ENCODE results near the gene PTBP1. TPM values are rescaled to one million over a fixed set of nuclear protein-coding genes. Genes with fewer than 3 reads are reported as not detected.
A peak's percentile ranks its signal among the peaks of the same experiment; 100 is the strongest.

PTBP1 gene
- total and polyA plus RNA-seq, 2 of the 13 experiments (the other 11 are each of a cell fraction or from before 2014, with no cell fraction given) = 195 to 288 TPM

- TF ChIP-seq, protein P1, sequence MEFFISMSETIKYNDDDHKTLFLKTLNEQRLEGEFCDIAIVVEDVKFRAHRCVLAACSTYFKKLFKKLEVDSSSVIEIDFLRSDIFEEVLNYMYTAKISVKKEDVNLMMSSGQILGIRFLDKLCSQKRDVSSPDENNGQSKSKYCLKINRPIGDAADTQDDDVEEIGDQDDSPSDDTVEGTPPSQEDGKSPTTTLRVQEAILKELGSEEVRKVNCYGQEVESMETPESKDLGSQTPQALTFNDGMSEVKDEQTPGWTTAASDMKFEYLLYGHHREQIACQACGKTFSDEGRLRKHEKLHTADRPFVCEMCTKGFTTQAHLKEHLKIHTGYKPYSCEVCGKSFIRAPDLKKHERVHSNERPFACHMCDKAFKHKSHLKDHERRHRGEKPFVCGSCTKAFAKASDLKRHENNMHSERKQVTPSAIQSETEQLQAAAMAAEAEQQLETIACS (CRISPR knock-in tag; IDR thresholded peaks at IDR 0.05) = peak; percentile 39; the same call in 1 of the 2 replicates
- TF ChIP-seq TFE3 (CRISPR knock-in tag; IDR thresholded peaks at IDR 0.05) (0 out of 2 replicates have a peak, but pooled peaks have one; percentile 56), ZNF460 (CRISPR knock-in tag; IDR thresholded peaks at IDR 0.05; ENCODE audit: borderline replicate concordance) (peak; percentile 99), ZMAT3 (CRISPR knock-in tag; conservative IDR thresholded peaks at IDR 0.05) (0 out of 2 replicates have a peak, but pooled peaks have one; percentile 4), ZNF552 (CRISPR knock-in tag; IDR thresholded peaks at IDR 0.05; ENCODE audit: borderline replicate concordance) (no peak), GTF3A (CRISPR knock-in tag; conservative IDR thresholded peaks at IDR 0.05) (no peak), ZNF350 (CRISPR knock-in tag; IDR thresholded peaks at IDR 0.05; ENCODE audit: borderline replicate concordance, low read depth) (0 out of 2 replicates have a peak, but pooled peaks have one; percentile 50), ZNF75D (CRISPR knock-in tag; IDR thresholded peaks at IDR 0.05; ENCODE audit: borderline replicate concordance) (no peak), ZNF546 (CRISPR knock-in tag; conservative IDR thresholded peaks at IDR 0.05) (no peak), ZBTB38 (CRISPR knock-in tag; IDR thresholded peaks at IDR 0.05) (no peak), ZNF770 (CRISPR knock-in tag; IDR thresholded peaks at IDR 0.05) (peak; percentile 90)
- TF ChIP-seq, protein P2, sequence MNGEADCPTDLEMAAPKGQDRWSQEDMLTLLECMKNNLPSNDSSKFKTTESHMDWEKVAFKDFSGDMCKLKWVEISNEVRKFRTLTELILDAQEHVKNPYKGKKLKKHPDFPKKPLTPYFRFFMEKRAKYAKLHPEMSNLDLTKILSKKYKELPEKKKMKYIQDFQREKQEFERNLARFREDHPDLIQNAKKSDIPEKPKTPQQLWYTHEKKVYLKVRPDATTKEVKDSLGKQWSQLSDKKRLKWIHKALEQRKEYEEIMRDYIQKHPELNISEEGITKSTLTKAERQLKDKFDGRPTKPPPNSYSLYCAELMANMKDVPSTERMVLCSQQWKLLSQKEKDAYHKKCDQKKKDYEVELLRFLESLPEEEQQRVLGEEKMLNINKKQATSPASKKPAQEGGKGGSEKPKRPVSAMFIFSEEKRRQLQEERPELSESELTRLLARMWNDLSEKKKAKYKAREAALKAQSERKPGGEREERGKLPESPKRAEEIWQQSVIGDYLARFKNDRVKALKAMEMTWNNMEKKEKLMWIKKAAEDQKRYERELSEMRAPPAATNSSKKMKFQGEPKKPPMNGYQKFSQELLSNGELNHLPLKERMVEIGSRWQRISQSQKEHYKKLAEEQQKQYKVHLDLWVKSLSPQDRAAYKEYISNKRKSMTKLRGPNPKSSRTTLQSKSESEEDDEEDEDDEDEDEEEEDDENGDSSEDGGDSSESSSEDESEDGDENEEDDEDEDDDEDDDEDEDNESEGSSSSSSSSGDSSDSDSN (CRISPR knock-in tag; IDR thresholded peaks at IDR 0.05) = peak; percentile 13; the same call in 1 of the 2 replicates
- TF ChIP-seq, protein P3, sequence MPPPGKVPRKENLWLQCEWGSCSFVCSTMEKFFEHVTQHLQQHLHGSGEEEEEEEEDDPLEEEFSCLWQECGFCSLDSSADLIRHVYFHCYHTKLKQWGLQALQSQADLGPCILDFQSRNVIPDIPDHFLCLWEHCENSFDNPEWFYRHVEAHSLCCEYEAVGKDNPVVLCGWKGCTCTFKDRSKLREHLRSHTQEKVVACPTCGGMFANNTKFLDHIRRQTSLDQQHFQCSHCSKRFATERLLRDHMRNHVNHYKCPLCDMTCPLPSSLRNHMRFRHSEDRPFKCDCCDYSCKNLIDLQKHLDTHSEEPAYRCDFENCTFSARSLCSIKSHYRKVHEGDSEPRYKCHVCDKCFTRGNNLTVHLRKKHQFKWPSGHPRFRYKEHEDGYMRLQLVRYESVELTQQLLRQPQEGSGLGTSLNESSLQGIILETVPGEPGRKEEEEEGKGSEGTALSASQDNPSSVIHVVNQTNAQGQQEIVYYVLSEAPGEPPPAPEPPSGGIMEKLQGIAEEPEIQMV (CRISPR knock-in tag; IDR thresholded peaks at IDR 0.05; ENCODE audit: low read depth) = 0 out of 2 replicates have a peak, but pooled peaks have one; percentile 58
- TF ChIP-seq, protein P4, sequence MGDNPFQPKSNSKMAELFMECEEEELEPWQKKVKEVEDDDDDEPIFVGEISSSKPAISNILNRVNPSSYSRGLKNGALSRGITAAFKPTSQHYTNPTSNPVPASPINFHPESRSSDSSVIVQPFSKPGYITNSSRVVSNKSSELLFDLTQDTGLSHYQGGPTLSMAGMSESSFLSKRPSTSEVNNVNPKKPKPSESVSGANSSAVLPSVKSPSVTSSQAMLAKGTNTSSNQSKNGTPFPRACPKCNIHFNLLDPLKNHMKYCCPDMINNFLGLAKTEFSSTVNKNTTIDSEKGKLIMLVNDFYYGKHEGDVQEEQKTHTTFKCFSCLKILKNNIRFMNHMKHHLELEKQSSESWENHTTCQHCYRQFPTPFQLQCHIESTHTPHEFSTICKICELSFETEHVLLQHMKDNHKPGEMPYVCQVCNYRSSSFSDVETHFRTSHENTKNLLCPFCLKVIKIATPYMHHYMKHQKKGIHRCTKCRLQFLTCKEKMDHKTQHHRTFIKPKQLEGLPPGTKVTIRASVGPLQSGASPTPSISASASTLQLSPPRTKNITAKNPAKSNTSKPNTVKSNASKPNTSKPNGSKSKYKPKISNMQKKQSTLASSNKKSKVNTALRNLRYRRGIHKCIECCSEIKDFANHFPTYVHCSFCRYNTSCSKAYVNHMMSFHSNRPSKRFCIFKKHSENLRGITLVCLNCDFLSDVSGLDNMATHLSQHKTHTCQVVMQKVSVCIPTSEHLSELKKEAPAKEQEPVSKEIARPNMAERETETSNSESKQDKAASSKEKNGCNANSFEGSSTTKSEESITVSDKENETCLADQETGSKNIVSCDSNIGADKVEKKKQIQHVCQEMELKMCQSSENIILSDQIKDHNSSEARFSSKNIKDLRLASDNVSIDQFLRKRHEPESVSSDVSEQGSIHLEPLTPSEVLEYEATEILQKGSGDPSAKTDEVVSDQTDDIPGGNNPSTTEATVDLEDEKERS (CRISPR knock-in tag; IDR thresholded peaks at IDR 0.05) = peak; percentile 85; the same call in 1 of the 2 replicates
- TF ChIP-seq, protein P5, sequence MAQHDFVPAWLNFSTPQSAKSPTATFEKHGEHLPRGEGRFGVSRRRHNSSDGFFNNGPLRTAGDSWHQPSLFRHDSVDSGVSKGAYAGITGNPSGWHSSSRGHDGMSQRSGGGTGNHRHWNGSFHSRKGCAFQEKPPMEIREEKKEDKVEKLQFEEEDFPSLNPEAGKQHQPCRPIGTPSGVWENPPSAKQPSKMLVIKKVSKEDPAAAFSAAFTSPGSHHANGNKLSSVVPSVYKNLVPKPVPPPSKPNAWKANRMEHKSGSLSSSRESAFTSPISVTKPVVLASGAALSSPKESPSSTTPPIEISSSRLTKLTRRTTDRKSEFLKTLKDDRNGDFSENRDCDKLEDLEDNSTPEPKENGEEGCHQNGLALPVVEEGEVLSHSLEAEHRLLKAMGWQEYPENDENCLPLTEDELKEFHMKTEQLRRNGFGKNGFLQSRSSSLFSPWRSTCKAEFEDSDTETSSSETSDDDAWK (CRISPR knock-in tag; IDR thresholded peaks at IDR 0.05) = no peak
Measured at GRCh38 chr19:789701-790060, 7.6 kb upstream of the PTBP1 start (continued).
